BLaER1 treated with 17β-estradiol and CSF1 and Interleukin-3, amounts not matched to agents 10 nM and 100 nM (cell line): Measurements from ENCODE around the gene LPP.

Experiments
- H3K27ac ChIP-seq, 11 experiments: shearing (Covaris generic); formaldehyde crosslinking; 2 replicates each; pipeline ENCODE4 v1.8.1; 2022
- H3K27me3 ChIP-seq, 11 experiments: shearing (Covaris generic); formaldehyde crosslinking; 2 replicates each; pipeline ENCODE4 v1.8.1; 2022
- H3K36me3 ChIP-seq, 11 experiments: shearing (Covaris generic); formaldehyde crosslinking; 2 replicates each; pipeline ENCODE4 v1.8.1; 2022
- H3K4me1 ChIP-seq, 10 experiments: shearing (Covaris generic); formaldehyde crosslinking; 2 replicates each; pipeline ENCODE4 v1.8.1; 2022
- H3K4me2 ChIP-seq, 11 experiments: shearing (Covaris generic); formaldehyde crosslinking; 2 replicates each; pipeline ENCODE4 v1.8.1; 2022
- H3K4me3 ChIP-seq, 10 experiments: shearing (Covaris generic); formaldehyde crosslinking; 2 replicates each; pipeline ENCODE4 v1.8.1; 2022
- H3K9ac ChIP-seq, 11 experiments: shearing (Covaris generic); formaldehyde crosslinking; 2 replicates each; pipeline ENCODE4 v1.8.1; 2022
- H3K9me3 ChIP-seq, 11 experiments: shearing (Covaris generic); formaldehyde crosslinking; replicated peaks in 1 of 11; 2 replicates each; pipeline ENCODE4 v1.8.1; 2022
- H4K20me1 ChIP-seq, 11 experiments: shearing (Covaris generic); formaldehyde crosslinking; 2 replicates each; pipeline ENCODE4 v1.8.1; 2022
- Cebpa-rat ChIP-seq, 11 experiments: shearing (Covaris generic); IDR thresholded peaks; 2 replicates each; pipeline ENCODE4 v1.8.1; 2022

The LPP gene

GRCh38 chr3:188672840-188673239 lies 518.9 kb downstream of the LPP start:
- H3K27me3 ChIP-seq: no peaks in the 10 kb centered on the region
- no peak for TF ChIP-seq Cebpa-rat (IDR thresholded peaks at IDR 0.05)
- peak overlapping the region in 3 of 11 experiments; percentile 54 to 61 (median 58); a peak in 5 of 22 replicates for H3K4me2 ChIP-seq
- no peak overlapping the region for H3K9ac ChIP-seq
- peaks cover 0 to 11% (median 6%) of the 10 kb centered on the region in 11 experiments; a peak in 9 of 22 replicates for H3K9me3 ChIP-seq
- no peak overlapping the region for H3K4me3 ChIP-seq
- no peaks in the 10 kb centered on the region for H4K20me1 ChIP-seq
- peak overlapping the region in 2 of 11 experiments; percentile 61 to 63; a peak in 4 of 22 replicates for H3K27ac ChIP-seq
- H3K36me3 ChIP-seq: peaks cover 0 to 10% (median 0%) of the 10 kb centered on the region in 11 experiments; a peak in 1 of 22 replicates
- H3K4me1 ChIP-seq: peaks cover 0 to 53% (median 3%) of the 10 kb centered on the region in 10 experiments; a peak in 7 of 20 replicates

GRCh38 chr3:188673646-188674186 lies 519.8 kb downstream of the LPP start:
- Histone ChIP-seq H3K4me2 (peak overlapping the region in 4 of 11 experiments; percentile 20 to 61 (median 56); a peak in 7 of 22 replicates), H3K9ac (0 out of 22 replicates have a peak overlapping the region, but pooled peaks of 1 of the 11 experiments have one; percentile 4), H3K9me3 (peaks cover 0 to 11% (median 6%) of the 10 kb centered on the region in 11 experiments; a peak in 9 of 22 replicates)

GRCh38 chr3:188674595-188674994 lies 520.6 kb downstream of the LPP start:
- peak overlapping the region in 2 of 11 experiments; percentile 61 to 63; a peak in 4 of 22 replicates for H3K27ac ChIP-seq
- no peaks in the 10 kb centered on the region for H3K27me3 ChIP-seq

More at GRCh38 chr3:188673646-188674186, 519.8 kb downstream of the LPP start:
- no peaks in the 10 kb centered on the region for H3K27me3 ChIP-seq
- H3K36me3 ChIP-seq: peaks cover 0 to 10% (median 0%) of the 10 kb centered on the region in 11 experiments; a peak in 1 of 22 replicates
- H3K4me3 ChIP-seq: no peak overlapping the region
- peaks cover 0 to 59% (median 3%) of the 10 kb centered on the region in 10 experiments; a peak in 7 of 20 replicates for H3K4me1 ChIP-seq
- H3K27ac ChIP-seq: peak overlapping the region in 4 of 11 experiments; percentile 13 to 63 (median 48); a peak in 6 of 22 replicates
- no peaks in the 10 kb centered on the region for H4K20me1 ChIP-seq
- no peak for TF ChIP-seq Cebpa-rat (IDR thresholded peaks at IDR 0.05)

GRCh38 chr3:188677344-188677743 lies 523.4 kb downstream of the LPP start:
- H3K36me3 ChIP-seq: 0 out of 22 replicates have a peak, but pooled peaks cover 0 to 6% (median 0%) of the 10 kb centered on the region in 11 experiments
- H3K4me1 ChIP-seq: peaks cover 0 to 80% (median under 1%) of the 10 kb centered on the region in 10 experiments; a peak in 8 of 20 replicates
- H3K27ac ChIP-seq: peak overlapping the region in 1 of 11 experiments; percentile 5; a peak in 1 of 22 replicates
- H3K9me3 ChIP-seq: peaks cover 0 to 11% (median 6%) of the 10 kb centered on the region in 11 experiments; a peak in 8 of 22 replicates
- H4K20me1 ChIP-seq: no peaks in the 10 kb centered on the region
- peak overlapping the region in 2 of 11 experiments; percentile 12 to 14; a peak in 2 of 22 replicates for H3K4me2 ChIP-seq
- no peak for TF ChIP-seq Cebpa-rat (IDR thresholded peaks at IDR 0.05)
- no peak overlapping the region for H3K4me3 ChIP-seq
- no peaks in the 10 kb centered on the region for H3K27me3 ChIP-seq
- H3K9ac ChIP-seq: no peak overlapping the region

More at GRCh38 chr3:188674595-188674994, 520.6 kb downstream of the LPP start:
- H3K4me2 ChIP-seq: peak overlapping the region in 3 of 11 experiments; percentile 54 to 61 (median 58); a peak in 5 of 22 replicates
- H3K9me3 ChIP-seq: peaks cover 0 to 11% (median 6%) of the 10 kb centered on the region in 11 experiments; a peak in 9 of 22 replicates
- no peaks in the 10 kb centered on the region for H4K20me1 ChIP-seq
- TF ChIP-seq Cebpa-rat (IDR thresholded peaks at IDR 0.05): no peak
- H3K9ac ChIP-seq: no peak overlapping the region
- no peak overlapping the region for H3K4me3 ChIP-seq
- H3K36me3 ChIP-seq: peaks cover 0 to 6% (median 0%) of the 10 kb centered on the region in 11 experiments; a peak in 1 of 22 replicates
- H3K4me1 ChIP-seq: peaks cover 0 to 66% (median 3%) of the 10 kb centered on the region in 10 experiments; a peak in 7 of 20 replicates

GRCh38 chr3:188680189-188680588 lies 526.2 kb downstream of the LPP start:
- Histone ChIP-seq H3K4me2 (peak overlapping the region in 3 of 11 experiments; percentile 33 to 77 (median 73); a peak in 5 of 22 replicates), H3K36me3 (0 out of 22 replicates have a peak, but pooled peaks cover 0 to 6% (median 0%) of the 10 kb centered on the region in 11 experiments), H3K27ac (peak overlapping the region in 3 of 11 experiments; percentile 1 to 95 (median 92); a peak in 5 of 22 replicates), H3K4me3 (no peak overlapping the region), H3K4me1 (peaks cover 0 to 80% (median 0%) of the 10 kb centered on the region in 10 experiments; a peak in 7 of 20 replicates), H3K9ac (no peak overlapping the region), H3K9me3 (peaks cover 0 to 11% (median 6%) of the 10 kb centered on the region in 11 experiments; a peak in 8 of 22 replicates), H3K27me3 (no peaks in the 10 kb centered on the region), H4K20me1 (no peaks in the 10 kb centered on the region)
- no peak for TF ChIP-seq Cebpa-rat (IDR thresholded peaks at IDR 0.05)

GRCh38 chr3:188680605-188681004 lies 526.6 kb downstream of the LPP start:
- Histone ChIP-seq H3K9ac (no peak overlapping the region), H3K27ac (peak overlapping the region in 3 of 11 experiments; percentile 1 to 95 (median 92); a peak in 5 of 22 replicates), H3K4me2 (peak overlapping the region in 3 of 11 experiments; percentile 43 to 77 (median 73); a peak in 5 of 22 replicates), H4K20me1 (no peaks in the 10 kb centered on the region), H3K4me3 (no peak overlapping the region), H3K27me3 (no peaks in the 10 kb centered on the region), H3K9me3 (peaks cover 0 to 11% (median 6%) of the 10 kb centered on the region in 11 experiments; a peak in 8 of 22 replicates), H3K4me1 (peaks cover 0 to 80% (median 0%) of the 10 kb centered on the region in 10 experiments; a peak in 7 of 20 replicates), H3K36me3 (0 out of 22 replicates have a peak, but pooled peaks cover 0 to 6% (median 0%) of the 10 kb centered on the region in 11 experiments)
- TF ChIP-seq Cebpa-rat (IDR thresholded peaks at IDR 0.05): no peak

- H3K27me3 ChIP-seq: no peaks in the 10 kb centered on the region
- H4K20me1 ChIP-seq: no peaks in the 10 kb centered on the region
- TF ChIP-seq Cebpa-rat (IDR thresholded peaks at IDR 0.05): no peak
- H3K27ac ChIP-seq: peak overlapping the region in 4 of 11 experiments; percentile 62 to 95 (median 84); a peak in 8 of 22 replicates
- no peaks in the 10 kb centered on the region for H3K36me3 ChIP-seq
- peak overlapping the region in 3 of 11 experiments; percentile 68 to 77 (median 73); a peak in 7 of 22 replicates for H3K4me2 ChIP-seq
- H3K9ac ChIP-seq: peak overlapping the region in 3 of 11 experiments; percentile 76 to 78 (median 77); a peak in 7 of 22 replicates
- H3K4me1 ChIP-seq: peaks cover 0 to 95% (median 6%) of the 10 kb centered on the region in 10 experiments; a peak in 11 of 20 replicates
- H3K4me3 ChIP-seq: no peak overlapping the region
- no peaks in the 10 kb centered on the region for H3K9me3 ChIP-seq
Measured at GRCh38 chr3:188682316-188682715, 528.4 kb downstream of the LPP start.

GRCh38 chr3:188683032-188683521 lies 529.1 kb downstream of the LPP start:
- peak overlapping the region in 4 of 11 experiments; percentile 62 to 95 (median 84); a peak in 8 of 22 replicates for H3K27ac ChIP-seq
- peak overlapping the region in 3 of 11 experiments; percentile 76 to 78 (median 77); a peak in 7 of 22 replicates for H3K9ac ChIP-seq
- no peak for TF ChIP-seq Cebpa-rat (IDR thresholded peaks at IDR 0.05)
- H3K27me3 ChIP-seq: no peaks in the 10 kb centered on the region
- no peaks in the 10 kb centered on the region for H4K20me1 ChIP-seq
- no peaks in the 10 kb centered on the region for H3K9me3 ChIP-seq
- H3K4me2 ChIP-seq: peak overlapping the region in 4 of 11 experiments; percentile 10 to 77 (median 70); a peak in 7 of 22 replicates
- peaks cover 0 to 95% (median 6%) of the 10 kb centered on the region in 10 experiments; a peak in 11 of 20 replicates for H3K4me1 ChIP-seq
- no peaks in the 10 kb centered on the region for H3K36me3 ChIP-seq
- no peak overlapping the region for H3K4me3 ChIP-seq
